Jurkat, Clone E6-1 (cell line): Measurements from ENCODE around the gene PTPRR.
"Not testable (repeated sequence)": the region's sequence is repeated elsewhere in the genome, so short reads cannot be mapped to it uniquely, and the experiment has no call there.

ENCODE experiments used
- DNase-seq: peaks from one replicate; pipeline ENCODE4 v3.0.0-alpha.2; 2011; ENCODE audit warnings: low read depth, low spot score
- H3K4me3 ChIP-seq: 2 replicates; pipeline ENCODE4 v1.5.1; 2011; ENCODE audit warnings: mild to moderate bottlenecking, low read length, control low read depth, moderate library complexity

The PTPRR gene

DNA sequence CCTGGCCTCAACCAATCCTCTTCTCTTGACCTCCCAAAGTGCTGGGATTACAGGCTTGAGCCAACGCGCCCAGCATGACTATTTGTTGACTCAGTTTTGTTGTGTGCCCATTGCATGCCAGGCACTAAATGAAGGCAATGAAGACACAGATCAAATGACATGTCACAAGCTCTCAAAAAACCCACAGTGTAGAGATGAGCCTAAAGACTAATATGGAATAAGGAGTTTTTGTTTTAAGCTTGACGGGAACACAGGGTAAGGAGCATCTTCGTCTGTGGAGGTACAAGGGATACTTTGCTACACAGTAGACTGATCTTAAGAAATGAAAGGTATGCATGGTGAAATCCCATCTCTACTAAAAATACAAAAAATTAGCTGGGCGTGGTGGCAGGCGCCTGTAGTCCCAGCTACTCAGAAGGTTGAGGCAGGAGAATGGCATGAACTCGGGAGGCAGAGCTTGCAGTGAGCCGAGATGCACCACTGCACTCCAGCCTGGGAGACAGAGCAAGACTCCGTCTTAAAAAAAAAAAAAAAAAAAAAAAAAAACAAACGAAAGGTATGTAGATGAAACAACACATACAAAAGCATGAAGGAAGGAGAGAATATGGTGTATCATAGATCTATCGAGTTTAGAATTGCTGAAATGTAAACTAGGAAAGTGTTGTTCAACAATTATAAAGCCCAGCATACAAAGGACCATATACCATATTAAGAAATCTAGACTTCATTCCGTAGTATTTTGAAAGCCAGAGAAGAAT lies 161.2 kb downstream of the PTPRR start:
- no peak overlapping the region for H3K4me3 ChIP-seq
- DNase-seq = no peak

DNA sequence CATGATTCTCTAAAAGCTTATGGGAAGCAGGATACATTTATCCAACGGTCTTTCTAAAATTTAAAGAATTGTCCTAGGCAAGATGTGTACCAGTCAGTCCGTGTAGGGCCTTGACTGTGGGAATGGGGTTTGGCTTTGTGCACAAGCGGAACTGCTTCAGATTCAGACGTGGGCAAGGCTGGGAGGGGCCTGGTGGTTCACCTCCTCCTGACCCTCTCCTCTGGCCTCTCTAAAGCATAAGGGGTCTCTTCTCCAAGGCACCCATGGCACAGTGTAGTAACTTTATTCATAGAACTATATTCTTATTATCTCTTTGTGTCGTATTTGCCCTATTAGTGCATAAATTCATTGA lies 162.1 kb downstream of the PTPRR start:
- no peak for DNase-seq
- no peak overlapping the region for H3K4me3 ChIP-seq

DNA sequence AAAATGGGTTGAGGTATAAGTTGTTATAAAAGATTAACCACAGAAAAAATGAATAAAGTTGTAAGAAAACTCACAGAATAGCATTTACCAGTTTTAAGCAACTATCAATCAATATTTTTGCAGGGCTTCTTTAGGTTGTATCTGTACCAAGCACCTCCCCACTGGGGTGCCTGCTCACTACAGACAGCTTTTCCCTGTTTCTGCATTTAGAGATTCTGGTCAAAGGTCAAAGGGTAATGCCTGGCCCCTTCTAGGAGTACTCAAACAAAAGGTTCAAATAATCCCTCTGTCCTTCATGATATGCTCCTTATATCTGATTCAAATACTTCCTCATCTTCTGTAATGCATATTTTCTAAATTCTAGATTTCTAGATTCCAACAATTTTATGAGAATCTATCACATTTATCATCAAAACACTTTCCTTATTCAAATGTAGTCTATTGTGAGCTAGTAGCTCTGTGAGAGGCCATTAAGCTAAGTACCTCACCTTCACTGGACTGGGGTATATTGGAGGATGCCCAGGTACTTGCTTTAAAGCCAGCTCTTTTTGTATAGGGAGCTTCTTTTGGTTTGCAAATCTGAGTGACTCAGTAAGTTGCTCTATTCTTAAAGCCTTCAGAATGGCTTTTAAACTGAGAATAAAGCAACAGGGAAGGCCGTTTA lies 162.6 kb downstream of the PTPRR start:
- no peak for DNase-seq
- no peak overlapping the region for H3K4me3 ChIP-seq

- no peak for DNase-seq
- H3K4me3 ChIP-seq = no peak overlapping the region
These were observed 163.7 kb downstream of the PTPRR start for GRCh38 chr12:70756791-70757190.

DNA sequence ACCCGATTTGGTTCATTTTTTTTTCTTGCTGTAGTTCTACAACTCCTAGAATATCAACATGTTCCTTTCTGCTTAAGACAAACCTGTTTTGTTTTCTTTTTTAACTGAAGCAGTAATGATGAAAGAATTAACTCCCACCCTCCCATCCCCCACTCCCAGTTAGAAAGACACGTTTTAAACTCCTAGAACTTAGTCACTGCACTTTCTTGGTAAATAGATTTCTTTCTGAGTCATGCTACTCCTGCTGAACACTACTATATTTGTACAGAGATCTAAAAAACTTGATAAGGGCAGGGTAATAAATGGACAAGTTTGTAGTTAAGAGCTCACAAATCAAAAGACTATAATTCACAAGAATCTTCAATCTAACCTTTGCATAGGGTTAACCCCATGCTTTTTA lies 164.4 kb downstream of the PTPRR start:
- no peak overlapping the region for H3K4me3 ChIP-seq
- no peak for DNase-seq

DNA sequence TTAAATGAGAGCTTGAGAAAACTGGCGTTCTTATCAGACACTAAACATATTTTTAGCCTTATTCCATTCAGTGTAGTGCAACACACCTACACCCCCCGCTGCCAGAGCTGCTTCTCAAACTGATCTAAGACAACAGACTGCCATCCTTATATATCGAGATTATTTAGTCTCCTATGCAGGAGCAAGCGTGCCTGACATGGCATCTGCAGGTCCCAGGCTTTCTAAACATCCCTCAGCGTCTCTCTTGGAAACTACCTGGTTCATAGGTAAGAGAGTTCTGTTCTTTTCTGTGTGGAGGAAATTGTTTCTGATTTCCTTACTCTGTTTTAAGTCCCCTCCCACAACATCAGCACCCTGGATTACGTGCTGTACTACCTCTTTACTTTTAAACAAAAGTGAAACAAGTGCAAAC lies 166.2 kb downstream of the PTPRR start:
- DNase-seq = no peak
- H3K4me3 ChIP-seq = no peak overlapping the region

- no peak overlapping the region for H3K4me3 ChIP-seq
These were observed 168.2 kb downstream of the PTPRR start for GRCh38 chr12:70752327-70752726.

DNA sequence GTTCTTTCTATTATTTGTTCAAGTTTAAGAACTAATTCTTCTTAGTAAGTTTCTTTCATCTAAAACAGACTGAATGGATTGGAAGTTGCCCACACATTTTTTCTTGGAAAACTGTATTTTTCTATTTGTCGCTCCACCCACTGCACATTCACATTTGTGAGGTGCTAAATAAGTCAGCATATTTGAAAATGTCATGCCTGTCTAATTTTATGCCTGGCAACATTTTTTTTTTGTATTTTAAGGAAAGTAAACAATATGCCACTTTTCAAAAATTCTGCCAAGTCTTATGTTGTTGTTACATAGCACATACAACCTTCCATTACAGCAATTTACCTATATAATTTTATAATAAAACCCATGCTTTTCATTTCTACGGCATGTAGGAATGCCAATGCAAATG lies 170.6 kb downstream of the PTPRR start:
- no peak for DNase-seq
- H3K4me3 ChIP-seq = no peak overlapping the region

More at GRCh38 chr12:70752327-70752726, 168.2 kb downstream of the PTPRR start:
- no peak for DNase-seq

- H3K4me3 ChIP-seq = no peak overlapping the region
- no peak for DNase-seq
These were observed 171.7 kb downstream of the PTPRR start for GRCh38 chr12:70748809-70749208.

DNA sequence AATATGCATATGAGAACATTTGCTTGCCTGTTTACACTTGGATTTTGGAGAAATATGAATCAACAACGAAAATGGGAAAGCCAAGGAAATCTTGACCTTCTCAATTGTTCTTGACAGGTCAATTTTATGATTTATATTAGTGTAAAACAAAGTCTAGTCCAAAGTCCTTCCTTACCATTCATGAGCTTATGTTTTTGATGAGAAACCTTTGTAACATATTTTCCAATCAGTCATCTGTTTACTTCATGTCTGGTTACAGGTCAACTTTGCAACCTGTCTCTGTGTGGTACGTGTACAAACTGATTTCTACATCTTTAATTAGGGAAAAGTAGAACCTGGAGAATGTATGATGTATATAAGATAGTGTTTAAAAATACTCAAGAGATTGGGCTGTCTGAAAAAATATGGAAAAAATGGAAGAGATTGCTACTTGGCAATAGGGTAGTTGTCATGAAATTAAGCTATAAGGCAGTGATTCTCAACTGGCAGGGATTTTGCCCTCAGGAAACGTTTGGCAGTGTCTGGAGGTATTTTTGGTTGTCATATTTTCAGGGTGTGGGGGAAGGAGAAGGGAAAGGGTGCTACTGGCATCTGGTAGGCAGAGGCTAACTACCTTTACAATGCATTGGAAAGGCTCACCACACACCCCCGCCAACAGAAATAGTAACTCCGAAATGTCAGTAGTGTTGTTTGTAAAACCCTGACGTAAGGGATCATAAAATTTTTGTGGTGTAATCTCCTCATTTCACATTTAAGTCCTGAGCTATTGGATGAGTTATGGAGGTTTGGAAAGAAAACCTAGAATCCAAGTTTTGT lies 172.9 kb downstream of the PTPRR start:
- no peak for DNase-seq
- no peak overlapping the region for H3K4me3 ChIP-seq

DNA sequence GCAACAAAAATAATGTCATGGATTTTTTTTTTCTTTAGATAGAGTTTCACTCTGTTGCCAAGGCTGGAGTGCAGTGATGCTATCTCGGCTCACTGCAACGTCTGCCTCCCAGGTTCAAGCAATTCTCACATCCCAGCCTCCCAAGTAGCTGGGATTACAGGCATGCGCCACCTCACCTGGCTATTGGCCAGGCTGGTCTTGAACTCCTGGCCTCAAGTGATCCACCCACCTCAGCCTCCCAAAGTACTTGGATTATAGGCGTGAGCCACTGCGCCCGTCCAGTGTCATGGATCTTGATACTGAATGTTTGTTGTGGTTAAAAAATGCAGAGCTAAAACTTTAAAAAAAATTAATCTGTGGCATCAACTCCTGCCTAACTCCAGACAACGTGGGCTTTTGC lies 175.5 kb downstream of the PTPRR start:
- no peak overlapping the region for H3K4me3 ChIP-seq
- DNase-seq = no peak

- DNase-seq = no peak
These were observed 176.4 kb downstream of the PTPRR start for GRCh38 chr12:70744178-70744577.

GRCh38 chr12:70741256-70741655 lies 179.3 kb downstream of the PTPRR start:
- H3K4me3 ChIP-seq = no peak overlapping the region
- DNase-seq = no peak

More at GRCh38 chr12:70744178-70744577, 176.4 kb downstream of the PTPRR start:
- H3K4me3 ChIP-seq = no peak overlapping the region

DNA sequence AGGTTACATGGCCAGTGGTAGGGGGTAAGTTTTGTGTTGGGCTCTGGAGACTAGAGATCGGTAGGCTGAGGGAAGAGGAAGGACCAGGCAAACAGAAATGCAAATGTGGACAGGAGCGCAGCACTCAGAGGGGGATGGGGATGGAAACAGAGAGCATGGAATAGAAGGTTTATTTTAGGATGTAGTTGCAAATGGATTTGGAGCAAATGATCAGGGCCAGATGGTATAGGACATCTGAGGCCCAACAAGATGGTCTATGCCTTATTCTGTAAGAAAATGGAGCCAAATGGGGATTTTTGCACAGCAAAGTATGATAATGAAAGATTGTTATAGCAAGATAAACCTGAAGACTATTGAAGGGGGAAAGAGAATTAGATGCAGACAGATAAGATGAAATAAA lies 180.8 kb downstream of the PTPRR start:
- no peak for DNase-seq
- no peak overlapping the region for H3K4me3 ChIP-seq

- DNase-seq = no peak
- H3K4me3 ChIP-seq = no peak overlapping the region
These were observed 184.0 kb downstream of the PTPRR start for GRCh38 chr12:70736351-70737133.

GRCh38 chr12:70735197-70735596 lies 185.3 kb downstream of the PTPRR start:
- not testable (repeated sequence) for DNase-seq, H3K4me3 ChIP-seq

GRCh38 chr12:70733385-70733784 lies 187.2 kb downstream of the PTPRR start:
- no peak overlapping the region for H3K4me3 ChIP-seq
- DNase-seq = peak; percentile 67

DNA sequence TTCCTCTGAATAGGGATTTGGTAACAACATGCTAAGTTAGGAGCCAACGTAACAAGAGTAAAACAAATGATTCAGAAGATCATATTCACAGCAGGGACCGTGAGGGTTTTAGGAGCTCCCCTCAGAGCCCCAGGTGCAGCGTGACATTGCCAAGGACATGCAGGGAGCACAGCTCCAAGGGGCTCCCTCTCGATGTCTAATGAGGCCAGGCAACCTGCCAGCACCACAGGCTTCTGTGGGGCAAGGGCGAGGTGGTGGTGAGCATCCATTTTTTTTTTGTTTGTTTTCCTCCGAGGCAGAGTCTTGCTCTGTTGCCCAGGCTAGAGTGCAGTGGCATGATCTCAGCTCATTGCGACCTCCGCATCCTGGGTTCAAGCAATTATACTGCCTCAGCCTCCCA lies 188.3 kb downstream of the PTPRR start:
- no peak overlapping the region for H3K4me3 ChIP-seq
- no peak for DNase-seq

- H3K4me3 ChIP-seq = no peak overlapping the region
- DNase-seq = no peak
These were observed 189.8 kb downstream of the PTPRR start for GRCh38 chr12:70730675-70731180.
